BJ (cell line): Measurements from ENCODE around the gene CCDC57. TPM values are rescaled to one million over a fixed set of nuclear protein-coding genes. Genes with fewer than 3 reads are reported as not detected.

Experiments used
- CTCF ChIA-PET: fragments of 350-600 bp; formaldehyde crosslinking; extraction: SDS; loops from one replicate; lab custom pipeline; 2021; ENCODE audit warnings: antibody characterized with exemption, inconsistent platforms; lab: Yijun Ruan, JAX
- POLR2A ChIA-PET: fragments of 300-600 bp; sonication (Branson Sonifier 250); formaldehyde crosslinking; extraction: SDS; loops from one replicate; lab custom pipeline; 2021; ENCODE audit warnings: antibody characterized with exemption; lab: Charles Lee
- DNase-seq: peaks from one replicate; pipeline ENCODE4 v3.0.0-alpha.2; 2011; ENCODE audit warnings: low read depth
- H3K27me3 ChIP-seq: 2 replicates; pipeline ENCODE4 v1.6.0; 2011; ENCODE audit warnings: low read length; ENCODE audit not compliant: control insufficient read depth, insufficient read depth
- H3K36me3 ChIP-seq: 2 replicates; pipeline ENCODE4 v1.5.1; 2011; ENCODE audit warnings: low read length; ENCODE audit not compliant: control insufficient read depth, insufficient read depth
- H3K4me3 ChIP-seq: 2 replicates; pipeline ENCODE4 v1.5.1; 2011; ENCODE audit warnings: low read depth, mild to moderate bottlenecking, control low read depth, low read length
- CTCF ChIP-seq: IDR thresholded peaks from 2 replicates; pipeline ENCODE4 v1.5.1; 2011; ENCODE audit warnings: low read depth, mild to moderate bottlenecking, control low read depth, inconsistent platforms, low read length, moderate library complexity; ENCODE audit not compliant: insufficient read depth
- polyA plus RNA-seq: library from polyadenylated mRNA; depleted of rRNA; stranded (reverse); fragments of >200 nt; gene quantifications from 2 replicates; pipeline ENCODE4 v1.2.3, GENCODE V29; 2011

The CCDC57 gene
- polyA plus RNA-seq, 1 experiment: 15.4 TPM

- CTCF ChIA-PET: interaction anchor here (0.5 to 0.6 kb wide), 2 partner anchors 117 to 245 kb away, joined by 3 read pairs; no protein-coding TSS in a partner anchor
These were observed 135.7 kb downstream of the CCDC57 start for GRCh38 chr17:82076785-82077591.

GRCh38 chr17:82076018-82076784, 136.4 kb downstream of the CCDC57 start:
- Histone ChIP-seq H3K27me3 (no peaks in the 10 kb centered on the region), H3K4me3 (no peak overlapping the region), H3K36me3 (peaks cover 25% of the 10 kb centered on the region)
- DNase-seq: no peak
- ChIA-PET POLR2A (no interaction called here), CTCF (interaction anchor here (0.5 to 0.6 kb wide), 2 partner anchors 117 to 246 kb away, joined by 3 read pairs; no protein-coding TSS in a partner anchor)
- no peak for TF ChIP-seq CTCF

More at GRCh38 chr17:82076785-82077591, 135.7 kb downstream of the CCDC57 start:
- no peak for TF ChIP-seq CTCF
- Histone ChIP-seq H3K27me3 (no peaks in the 10 kb centered on the region), H3K36me3 (peaks cover 30% of the 10 kb centered on the region), H3K4me3 (no peak overlapping the region)
- POLR2A ChIA-PET: interaction anchor here (0.5 kb wide), 1 partner anchor 26 kb away, joined by 4 read pairs; no protein-coding TSS in a partner anchor
- DNase-seq: no peak

GRCh38 chr17:82073446-82073845, 139.2 kb downstream of the CCDC57 start:
- no peaks in the 10 kb centered on the region for H3K27me3 ChIP-seq
- peaks cover 5% of the 10 kb centered on the region; the same call in 1 of the 2 replicates for H3K36me3 ChIP-seq
- TF ChIP-seq CTCF: no peak
- no peak overlapping the region for H3K4me3 ChIP-seq
- DNase-seq: no peak
- ChIA-PET POLR2A (no interaction called here), CTCF (interaction anchor here (1.1 kb wide), 1 partner anchor 114 kb away, joined by 3 read pairs; no protein-coding TSS in a partner anchor)

- ChIA-PET CTCF (interaction anchor here (1.1 kb wide), 1 partner anchor 113 kb away, joined by 3 read pairs; no protein-coding TSS in a partner anchor), POLR2A (no interaction called here)
- no peak for DNase-seq
- TF ChIP-seq CTCF: no peak
- H3K4me3 ChIP-seq: no peak overlapping the region
- no peaks in the 10 kb centered on the region for H3K27me3 ChIP-seq
- peaks cover 2% of the 10 kb centered on the region; the same call in 1 of the 2 replicates for H3K36me3 ChIP-seq
These were observed 139.8 kb downstream of the CCDC57 start for GRCh38 chr17:82072827-82073226.

GRCh38 chr17:82070611-82071010, 142.0 kb downstream of the CCDC57 start:
- no peaks in the 10 kb centered on the region for H3K27me3 ChIP-seq
- POLR2A ChIA-PET: no interaction called here
- no peaks in the 10 kb centered on the region for H3K36me3 ChIP-seq
- no peak for DNase-seq
- CTCF ChIA-PET: interaction anchor here (1.4 kb wide), 1 partner anchor 21 kb away, joined by 4 read pairs; no protein-coding TSS in a partner anchor
- no peak overlapping the region for H3K4me3 ChIP-seq
- TF ChIP-seq CTCF: no peak
